Mesenchymal stem cell (in vitro differentiated cells and primary cell): ENCODE data around the gene SLC6A12.
A peak's percentile ranks its signal among the peaks of the same experiment; 100 is the strongest.

Experiments used
- DNase-seq: peaks from one replicate; pipeline ENCODE4 v3.0.0-alpha.2; 2013
- H2AFZ ChIP-seq: one replicate; pipeline ENCODE4 v1.6.1; 2013; ENCODE audit warnings: low read depth, mild to moderate bottlenecking, control low read depth, inconsistent platforms, low read length, moderate library complexity
- H2AK5ac ChIP-seq: 2 replicates; pipeline ENCODE4 v1.6.1; 2013; ENCODE audit warnings: low read length, moderate library complexity, mild to moderate bottlenecking, inconsistent platforms; ENCODE audit not compliant: severe bottlenecking
- H2BK120ac ChIP-seq: one replicate; pipeline ENCODE4 v1.6.1; 2013; ENCODE audit warnings: low read depth, mild to moderate bottlenecking, inconsistent platforms, low read length, moderate library complexity
- H2BK12ac ChIP-seq, 2 experiments: one replicate each; pipeline ENCODE4 v1.6.1; 2013; ENCODE audit warnings: inconsistent platforms in 2 of 2, low read length in 2 of 2, mild to moderate bottlenecking in 2 of 2, moderate library complexity in 2 of 2, control low read depth in 1 of 2
- H2BK15ac ChIP-seq: one replicate; pipeline ENCODE4 v1.6.1; 2013; ENCODE audit warnings: mild to moderate bottlenecking, low read depth, inconsistent platforms; ENCODE audit not compliant: poor library complexity, severe bottlenecking
- H2BK5ac ChIP-seq: 2 replicates; pipeline ENCODE4 v1.6.1; 2013; ENCODE audit warnings: low read depth, mild to moderate bottlenecking, low read length, control low read depth, inconsistent platforms; ENCODE audit not compliant: poor library complexity, severe bottlenecking
- H3K14ac ChIP-seq, 2 experiments: one replicate each; pipeline ENCODE4 v1.6.1; 2013; ENCODE audit warnings: inconsistent platforms in 2 of 2, low read length in 2 of 2, control low read depth in 1 of 2, mild to moderate bottlenecking in 1 of 2, moderate library complexity in 1 of 2
- H3K18ac ChIP-seq, 2 experiments: one replicate each; pipeline ENCODE4 v1.6.1; 2013; ENCODE audit warnings: inconsistent platforms in 2 of 2, low read length in 2 of 2, control low read depth in 1 of 2, low read depth in 1 of 2, mild to moderate bottlenecking in 1 of 2
- H3K23ac ChIP-seq, 2 experiments: one replicate each; pipeline ENCODE4 v1.6.1; 2013; ENCODE audit warnings: inconsistent platforms in 2 of 2, low read length in 2 of 2, mild to moderate bottlenecking in 2 of 2, moderate library complexity in 2 of 2, control low read depth in 1 of 2
- H3K27ac ChIP-seq: 2 replicates; pipeline ENCODE4 v1.5.1; 2013; ENCODE audit warnings: mild to moderate bottlenecking, moderate library complexity, low read length, control low read depth, inconsistent platforms; ENCODE audit not compliant: poor library complexity, severe bottlenecking
- H3K27me3 ChIP-seq, 2 experiments: 2 replicates each; pipeline versions ENCODE4 v1.6.1 to v1.7.0; 2013; ENCODE audit warnings: low read length in 2 of 2, mild to moderate bottlenecking in 2 of 2, moderate library complexity in 2 of 2, control low read depth in 1 of 2, inconsistent platforms in 1 of 2; ENCODE audit not compliant: control insufficient read depth in 1 of 2, insufficient read depth in 1 of 2
- H3K36me3 ChIP-seq, 2 experiments: 2 replicates each; pipeline versions ENCODE4 v1.6.1 to v1.7.0; 2013; ENCODE audit warnings: low read length in 2 of 2, control low read depth in 1 of 2, inconsistent platforms in 1 of 2, low read depth in 1 of 2, mild to moderate bottlenecking in 1 of 2; ENCODE audit not compliant: insufficient read depth in 2 of 2, control insufficient read depth in 1 of 2
- H3K4ac ChIP-seq, 2 experiments: one replicate each; pipeline ENCODE4 v1.6.1; 2013; ENCODE audit warnings: inconsistent platforms in 2 of 2, low read length in 2 of 2, mild to moderate bottlenecking in 2 of 2, moderate library complexity in 2 of 2, control low read depth in 1 of 2, low read depth in 1 of 2
- H3K4me1 ChIP-seq: 2 replicates; pipeline ENCODE4 v1.6.1; 2013; ENCODE audit warnings: low read depth, low read length, control low read depth; ENCODE audit not compliant: control insufficient read depth, insufficient read depth
- H3K4me2 ChIP-seq: 2 replicates; pipeline ENCODE4 v1.6.1; 2013; ENCODE audit warnings: low read length, mild to moderate bottlenecking, inconsistent platforms; ENCODE audit not compliant: poor library complexity, severe bottlenecking
- H3K4me3 ChIP-seq, 2 experiments: 2 replicates each; pipeline versions ENCODE4 v1.5.1 to v1.7.0; 2013; ENCODE audit warnings: low read length in 2 of 2, mild to moderate bottlenecking in 2 of 2, control low read depth in 1 of 2, low read depth in 1 of 2; ENCODE audit not compliant: insufficient read depth in 1 of 2
- H3K79me1 ChIP-seq: replicated peaks from 2 replicates; pipeline ENCODE4 v1.6.1; 2013; ENCODE audit warnings: mild to moderate bottlenecking, control low read depth, low read length, inconsistent platforms; ENCODE audit not compliant: poor library complexity, severe bottlenecking
- H3K9ac ChIP-seq: 2 replicates; pipeline ENCODE4 v1.7.0; 2013; ENCODE audit warnings: mild to moderate bottlenecking, low read length, moderate library complexity
- H3K9me3 ChIP-seq: 2 replicates; pipeline ENCODE4 v1.7.0; 2013; ENCODE audit warnings: mild to moderate bottlenecking, low read length; ENCODE audit not compliant: control insufficient read depth
- H4K8ac ChIP-seq: one replicate; pipeline ENCODE4 v1.6.1; 2013; ENCODE audit warnings: inconsistent platforms, mild to moderate bottlenecking, low read length, moderate library complexity
- H4K91ac ChIP-seq: one replicate; pipeline ENCODE4 v1.6.1; 2013; ENCODE audit warnings: mild to moderate bottlenecking, low read length, inconsistent platforms
- whole genome bisulfite sequencing: methylation state at CpG from one replicate; pipeline ENCODE4 v1.1.7; 2013; ENCODE audit warnings: mixed read lengths; 5-methylcytosine and 5-hydroxymethylcytosine counted together

SLC6A12 gene

DNA sequence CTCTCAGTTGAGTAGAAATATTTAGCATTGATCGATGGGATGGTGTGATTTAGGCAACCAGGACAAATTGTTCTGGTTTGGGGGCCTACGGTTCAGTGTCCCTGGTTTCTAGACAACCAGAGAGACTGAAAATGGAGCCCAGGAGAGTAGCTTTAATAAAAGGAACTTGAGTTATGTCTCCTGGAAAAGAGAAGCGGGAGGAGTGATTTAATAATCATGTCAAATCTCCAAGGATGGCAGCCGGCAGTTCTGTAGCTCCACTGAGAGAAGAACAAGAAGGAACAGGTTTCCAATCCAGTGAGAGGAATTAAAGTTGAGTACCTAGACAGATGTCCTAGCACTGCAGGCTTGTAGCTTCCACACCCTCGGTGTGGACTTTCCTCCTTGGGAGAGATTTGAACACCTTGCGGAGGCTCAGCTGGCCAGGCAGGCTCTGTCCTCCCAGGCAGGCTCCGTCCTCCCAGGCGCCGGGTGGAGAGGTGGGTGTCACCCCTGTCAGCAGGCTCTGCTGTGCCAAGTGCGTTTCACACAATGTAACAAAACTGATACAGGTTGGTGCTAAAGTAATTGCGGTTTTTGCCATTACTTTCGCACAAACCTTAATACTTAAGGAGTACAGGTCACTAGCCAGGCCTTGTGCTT, 45.9 kb downstream of the SLC6A12 start:
- Histone ChIP-seq H3K27me3 (peaks cover 0 to 71% of the 10 kb centered on the region in 2 experiments), H4K8ac (peak overlapping the region; percentile 35), H3K9me3 (no peaks in the 10 kb centered on the region), H3K14ac (no peak overlapping the region), H3K36me3 (no peaks in the 10 kb centered on the region), H3K4ac (no peak overlapping the region), H2AFZ (no peak overlapping the region), H2BK15ac (no peak overlapping the region), H3K4me2 (no peak overlapping the region), H3K23ac (no peak overlapping the region), H3K9ac (no peak overlapping the region), H2BK120ac (no peak overlapping the region), H3K79me1 (no peaks in the 10 kb centered on the region), H2BK12ac (peak overlapping the region; percentile 12 to 42), H4K91ac (no peak overlapping the region), H2BK5ac (no peak overlapping the region), H3K4me3 (no peak overlapping the region), H3K27ac (peak overlapping the region; percentile 35), H3K18ac (peak overlapping the region in 1 of 2 experiments; percentile 11), H2AK5ac (peak overlapping the region; percentile 57), H3K4me1 (peaks cover 62% of the 10 kb centered on the region)
- 97% methylated on average over 12 of the region's 12 CpGs for WGBS
- no peak for DNase-seq

DNA sequence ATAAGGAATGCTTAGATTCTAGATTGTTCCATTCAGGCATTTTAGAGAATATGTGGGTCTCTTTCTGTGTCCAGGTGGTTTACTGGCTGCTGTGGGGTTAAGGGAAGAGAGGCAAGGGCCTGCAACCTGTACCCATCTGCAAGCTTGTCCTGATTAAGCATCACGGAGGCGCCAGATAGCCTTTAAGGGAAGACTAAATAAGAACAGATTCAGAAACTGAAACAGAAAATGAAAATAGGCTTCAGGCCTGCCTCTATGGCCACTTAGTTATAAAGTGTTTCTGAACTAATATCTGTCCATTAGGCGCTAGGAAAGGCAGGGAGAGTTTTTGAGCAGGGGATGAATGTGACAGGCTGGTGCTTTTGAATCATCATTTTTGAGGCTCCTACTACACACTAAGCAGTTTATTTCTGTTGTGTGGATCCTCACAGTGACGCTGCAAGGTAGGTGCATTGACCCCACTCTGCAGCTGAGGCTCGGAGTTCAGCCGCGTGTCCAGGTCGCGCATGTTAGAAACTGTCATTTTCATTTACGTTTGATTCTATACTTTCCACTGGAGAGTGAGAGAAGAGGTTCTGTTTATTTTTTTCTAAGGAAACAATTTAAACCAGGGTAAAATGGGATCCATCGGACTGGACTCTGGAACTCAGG, 47.4 kb downstream of the SLC6A12 start:
- Histone ChIP-seq H2AK5ac (no peak overlapping the region), H2BK120ac (no peak overlapping the region), H3K4me2 (no peak overlapping the region), H3K4me3 (no peak overlapping the region), H3K9ac (no peak overlapping the region), H3K9me3 (no peaks in the 10 kb centered on the region), H3K36me3 (no peaks in the 10 kb centered on the region), H3K4me1 (peaks cover 47% of the 10 kb centered on the region), H3K27me3 (peaks cover 0 to 73% of the 10 kb centered on the region in 2 experiments), H2BK5ac (no peak overlapping the region), H3K23ac (no peak overlapping the region), H3K4ac (no peak overlapping the region), H3K79me1 (no peaks in the 10 kb centered on the region), H4K91ac (no peak overlapping the region), H2BK15ac (no peak overlapping the region), H4K8ac (no peak overlapping the region), H3K27ac (no peak overlapping the region), H3K14ac (no peak overlapping the region), H3K18ac (no peak overlapping the region), H2AFZ (no peak overlapping the region), H2BK12ac (no peak overlapping the region)
- 94% methylated on average over 10 of the region's 11 CpGs for WGBS
- DNase-seq = no peak

DNA sequence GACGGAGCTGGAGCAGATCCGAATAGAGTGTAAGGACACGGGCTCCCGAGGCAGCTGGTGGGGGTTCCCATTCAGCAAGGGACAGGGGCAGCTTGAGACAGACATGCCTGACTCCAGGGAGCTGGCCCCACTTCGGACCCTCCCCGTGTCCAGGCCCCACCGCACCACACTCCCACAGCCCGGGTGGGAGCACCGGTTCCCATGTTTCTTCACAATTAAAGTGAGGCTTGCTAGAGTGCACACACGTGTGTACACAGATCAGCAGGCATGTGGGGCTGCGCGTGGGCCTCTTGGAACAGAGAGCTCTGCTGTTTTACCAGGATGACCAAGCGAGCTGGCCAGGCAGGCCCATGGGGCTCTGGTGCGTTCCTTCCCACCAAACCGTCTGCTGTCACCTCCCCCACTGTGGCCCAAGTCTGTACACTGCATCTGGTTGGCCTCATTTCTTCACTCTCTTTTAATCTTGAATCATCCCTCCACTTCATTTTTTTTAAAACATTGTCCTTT, 48.0 kb downstream of the SLC6A12 start:
- H3K23ac ChIP-seq = no peak overlapping the region
- no peak overlapping the region for H2BK5ac ChIP-seq
- no peak overlapping the region for H3K9ac ChIP-seq
- no peaks in the 10 kb centered on the region for H3K9me3 ChIP-seq
- no peaks in the 10 kb centered on the region for H3K36me3 ChIP-seq
- H2AFZ ChIP-seq = no peak overlapping the region
- no peak overlapping the region for H3K27ac ChIP-seq
- H4K91ac ChIP-seq = no peak overlapping the region
- no peak overlapping the region for H3K14ac ChIP-seq
- H3K18ac ChIP-seq = no peak overlapping the region
- no peak overlapping the region for H2BK12ac ChIP-seq
- no peaks in the 10 kb centered on the region for H3K79me1 ChIP-seq
- no peak overlapping the region for H2BK120ac ChIP-seq
- H3K4me1 ChIP-seq = peaks cover 41% of the 10 kb centered on the region
- no peak overlapping the region for H2AK5ac ChIP-seq
- H2BK15ac ChIP-seq = no peak overlapping the region
- peaks cover 0 to 73% of the 10 kb centered on the region in 2 experiments for H3K27me3 ChIP-seq
- no peak overlapping the region for H3K4me2 ChIP-seq
- H4K8ac ChIP-seq = no peak overlapping the region
- 84% methylated on average over 15 of the region's 15 CpGs for WGBS
- H3K4ac ChIP-seq = no peak overlapping the region
- no peak for DNase-seq
- no peak overlapping the region for H3K4me3 ChIP-seq

DNA sequence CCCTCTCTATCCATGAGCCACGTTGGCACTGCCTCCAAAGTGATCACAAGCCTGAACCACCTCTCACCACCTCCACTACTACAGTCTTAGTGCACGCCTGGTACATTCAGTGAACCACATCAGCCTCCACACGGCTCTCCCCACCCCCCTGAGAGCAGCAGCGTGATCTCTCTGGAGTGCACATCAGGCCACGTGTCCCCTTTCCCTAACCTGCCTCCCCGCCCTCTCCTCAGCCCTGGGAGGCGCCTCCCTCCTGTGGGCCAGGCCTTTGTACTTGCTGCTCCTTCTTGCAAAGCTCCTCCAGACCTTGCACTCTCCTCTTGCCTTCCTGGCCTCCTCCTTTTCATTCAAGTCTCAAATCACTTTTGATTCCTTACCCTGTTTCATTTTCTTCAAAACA, 49.8 kb downstream of the SLC6A12 start:
- Histone ChIP-seq H3K27ac (no peak overlapping the region), H3K4ac (no peak overlapping the region), H3K14ac (no peak overlapping the region), H3K36me3 (no peaks in the 10 kb centered on the region), H3K27me3 (peaks cover 0 to 76% of the 10 kb centered on the region in 2 experiments), H4K91ac (no peak overlapping the region), H3K4me1 (peaks cover 25% of the 10 kb centered on the region), H4K8ac (no peak overlapping the region), H3K23ac (no peak overlapping the region), H2BK5ac (no peak overlapping the region), H3K9ac (no peak overlapping the region), H2AK5ac (no peak overlapping the region), H3K4me3 (no peak overlapping the region), H3K18ac (no peak overlapping the region), H3K4me2 (no peak overlapping the region), H2BK120ac (no peak overlapping the region), H3K9me3 (no peaks in the 10 kb centered on the region), H2BK12ac (no peak overlapping the region), H2BK15ac (no peak overlapping the region), H2AFZ (no peak overlapping the region), H3K79me1 (no peaks in the 10 kb centered on the region)
- 57% methylated on average over 7 of the region's 7 CpGs for WGBS
- DNase-seq = no peak
